Stimulated activated CD8-positive, alpha-beta memory T cell treated with anti-CD3 and anti-CD28 coated beads, Interleukin-15, amount 100 ng/mL, for 24 hours (primary cell): ENCODE results near the gene PDE9A.

ENCODE experiments used
- DNase-seq: peaks from one replicate; pipeline ENCODE4 v3.0.0-alpha.2; 2020; ENCODE audit warnings: low read depth

Gene PDE9A

GRCh38 chr21:42757826-42758655, 104.6 kb downstream of the PDE9A start:
- DNase-seq = no peak

DNA sequence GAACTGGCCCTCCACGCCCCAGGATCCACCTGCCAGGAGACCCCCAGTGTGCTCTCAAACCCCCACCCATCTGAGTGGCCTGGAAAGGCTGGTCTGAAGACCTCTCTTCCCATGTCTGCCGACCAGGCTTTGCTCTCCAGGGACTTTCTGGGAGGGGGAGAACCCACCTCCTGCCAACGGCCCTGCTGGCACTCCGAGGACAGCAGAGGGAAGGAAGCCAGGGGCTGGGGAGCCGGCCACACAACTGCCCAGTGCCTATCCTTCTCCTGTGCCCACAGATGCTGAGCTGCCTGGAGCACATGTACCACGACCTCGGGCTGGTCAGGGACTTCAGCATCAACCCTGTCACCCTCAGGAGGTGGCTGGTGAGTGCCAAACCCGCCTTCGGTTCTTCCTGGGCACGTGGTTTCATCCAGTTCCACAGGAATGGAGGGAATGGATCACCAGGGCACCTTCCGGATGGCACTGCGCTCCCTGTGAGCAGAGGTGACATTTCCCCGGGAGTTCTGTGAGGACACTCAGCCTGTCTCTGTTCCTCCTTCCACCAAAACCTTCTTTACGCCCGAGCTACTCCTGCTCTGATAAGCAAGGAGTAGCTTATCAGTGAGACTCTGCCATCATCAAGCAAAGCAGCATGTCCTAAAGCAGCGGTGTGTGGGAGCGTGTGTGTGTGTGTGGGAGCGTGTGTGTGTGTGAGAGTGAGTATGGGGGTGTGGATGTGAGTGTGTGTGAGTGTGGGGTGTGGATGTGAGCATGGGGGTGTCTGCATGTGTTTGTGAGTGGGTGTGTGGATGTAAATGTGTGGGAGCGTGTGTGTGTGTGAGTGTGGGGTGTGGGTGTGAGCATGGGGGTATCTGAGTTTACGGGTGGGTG, 105.5 kb downstream of the PDE9A start:
- DNase-seq = no peak

GRCh38 chr21:42759594-42759927, 106.1 kb downstream of the PDE9A start:
- no peak for DNase-seq

GRCh38 chr21:42760361-42760950, 107.0 kb downstream of the PDE9A start:
- no peak for DNase-seq

DNA sequence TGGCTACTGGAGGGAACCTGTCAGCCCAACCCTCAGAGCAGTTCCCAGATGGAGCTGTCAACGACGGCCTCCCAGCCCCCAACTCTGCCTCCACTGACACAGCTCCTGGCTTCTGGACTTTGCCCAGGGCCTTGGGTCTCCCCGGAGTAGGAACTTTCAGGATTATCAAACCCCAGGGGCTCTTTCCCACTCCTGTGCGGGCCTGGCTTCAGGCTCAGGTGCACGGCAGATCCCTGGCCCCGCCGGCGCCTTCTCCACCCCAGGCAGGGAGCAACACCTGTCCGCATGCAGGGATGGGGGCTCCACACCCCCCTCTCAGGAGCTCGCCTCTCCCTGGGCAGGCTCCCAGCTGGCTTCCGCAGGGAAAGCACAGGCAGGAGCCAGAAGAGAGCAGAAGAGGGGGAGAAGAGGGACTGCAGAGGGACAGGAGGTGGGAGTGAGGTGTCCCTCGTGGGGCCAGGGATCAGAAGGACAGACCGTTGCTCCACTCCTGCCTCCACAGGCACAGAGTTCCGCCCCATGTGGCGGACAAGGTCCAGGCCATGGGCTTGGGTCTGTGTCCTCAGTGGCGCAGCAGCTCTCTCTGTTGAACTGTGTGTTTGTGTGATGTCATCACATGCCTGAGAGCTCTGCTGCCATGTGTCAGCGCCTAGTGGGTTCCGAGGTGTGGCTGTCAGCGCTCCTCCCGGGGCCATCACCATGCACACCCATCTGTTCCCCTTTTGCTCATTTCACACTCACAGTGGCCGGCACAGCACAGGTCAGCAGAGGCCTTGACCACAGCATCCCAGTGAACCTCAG, 107.7 kb downstream of the PDE9A start:
- no peak for DNase-seq

DNA sequence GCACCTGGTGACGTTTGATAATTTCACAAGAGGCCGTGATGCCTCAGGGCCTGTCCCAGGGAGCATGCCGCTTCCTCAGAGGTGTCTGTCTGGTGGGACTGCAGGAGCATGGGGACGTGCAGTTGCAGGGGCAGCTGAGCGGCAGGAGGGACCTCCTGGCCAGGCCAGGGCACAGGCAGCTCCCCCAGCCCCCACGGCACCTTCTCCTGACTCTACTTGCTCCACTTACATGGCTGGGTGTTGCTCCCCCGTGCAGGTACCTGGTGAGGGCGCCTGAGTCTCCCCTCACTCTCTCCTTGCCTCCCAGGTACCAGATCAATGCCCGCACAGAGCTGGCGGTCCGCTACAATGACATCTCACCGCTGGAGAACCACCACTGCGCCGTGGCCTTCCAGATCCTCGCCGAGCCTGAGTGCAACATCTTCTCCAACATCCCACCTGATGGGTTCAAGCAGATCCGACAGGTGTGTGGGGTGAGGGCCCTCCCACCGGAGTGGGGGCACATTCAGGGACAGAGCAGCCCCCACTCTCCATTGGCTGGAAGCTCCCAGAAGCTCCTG, 108.4 kb downstream of the PDE9A start:
- DNase-seq = no peak

DNA sequence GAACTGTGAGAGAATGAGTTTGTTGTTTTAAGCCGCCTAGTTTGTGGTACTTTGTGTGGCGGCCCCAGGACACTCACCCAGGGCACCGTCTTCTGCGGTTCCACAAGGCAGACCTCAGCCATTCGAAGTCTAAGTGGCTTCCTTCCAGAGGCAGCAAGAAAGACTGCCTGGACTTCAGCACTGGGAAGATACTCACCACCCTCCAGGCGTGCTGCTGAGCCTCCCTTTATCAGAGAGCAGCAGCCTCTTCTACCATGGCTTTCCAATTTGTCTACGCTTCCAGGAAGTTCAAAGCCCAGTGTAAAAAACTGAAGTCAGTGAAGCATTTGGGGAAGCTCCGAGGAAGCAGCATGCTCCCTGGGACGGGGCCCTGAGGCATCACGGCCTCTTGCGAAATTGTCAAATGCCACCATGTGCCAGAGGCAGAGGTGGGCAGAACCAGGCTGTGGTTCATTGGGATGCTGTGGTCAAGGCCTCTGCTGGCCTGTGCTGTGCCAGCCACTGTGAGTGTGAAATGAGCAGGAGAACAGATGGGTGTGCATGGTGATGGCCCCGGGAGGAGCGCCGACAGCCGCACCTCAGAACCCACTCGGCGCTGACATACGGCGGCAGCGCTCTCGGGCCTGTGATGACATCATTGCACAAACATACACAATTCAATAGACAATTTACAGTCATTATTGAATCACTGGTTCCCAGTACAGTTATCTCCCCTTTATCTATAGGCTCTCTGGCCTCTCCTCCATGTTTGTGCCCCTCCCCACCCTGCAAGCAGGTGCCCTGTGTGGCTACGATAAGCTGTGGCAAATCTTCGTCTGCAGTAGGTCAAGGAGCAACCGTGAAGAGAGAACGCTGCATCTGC, 110.4 kb downstream of the PDE9A start:
- no peak for DNase-seq

DNA sequence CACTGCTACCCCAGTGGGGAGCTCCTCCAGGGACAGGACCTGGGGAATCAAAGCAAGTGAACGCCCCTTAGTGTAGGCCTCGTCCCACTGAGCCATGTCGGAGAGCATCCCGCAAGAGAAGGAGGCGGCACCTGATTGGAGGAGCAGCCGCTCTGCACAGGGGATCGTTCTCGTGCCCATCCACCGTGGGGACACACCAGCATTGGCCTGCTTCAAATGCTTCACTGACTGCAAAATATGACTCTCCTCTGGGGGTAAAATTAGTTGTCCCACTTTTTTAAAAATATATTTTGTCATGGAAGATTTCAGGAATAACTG, 111.0 kb downstream of the PDE9A start:
- DNase-seq = no peak

- DNase-seq = no peak
Observed at GRCh38 chr21:42764883-42765282, 111.5 kb downstream of the PDE9A start.

DNA sequence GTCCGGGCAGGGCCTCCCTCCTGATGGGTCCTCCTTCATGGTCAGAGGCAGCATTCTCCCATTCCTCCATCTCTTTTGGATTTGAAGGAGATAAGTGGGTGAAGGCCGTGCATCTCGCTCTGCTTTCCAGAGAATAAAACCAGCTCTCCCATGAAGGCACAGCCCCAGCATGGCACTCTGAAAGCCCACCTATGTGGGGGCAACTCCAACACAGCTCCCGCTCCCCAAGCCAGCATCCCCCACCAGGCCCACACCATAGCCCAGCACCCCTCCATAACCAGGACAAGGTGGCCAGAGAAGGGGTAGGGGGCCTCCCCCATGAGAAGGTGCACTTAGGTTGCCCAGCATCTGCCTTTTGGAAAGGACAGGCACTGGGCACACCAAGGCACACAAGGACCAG, 112.2 kb downstream of the PDE9A start:
- DNase-seq = no peak

DNA sequence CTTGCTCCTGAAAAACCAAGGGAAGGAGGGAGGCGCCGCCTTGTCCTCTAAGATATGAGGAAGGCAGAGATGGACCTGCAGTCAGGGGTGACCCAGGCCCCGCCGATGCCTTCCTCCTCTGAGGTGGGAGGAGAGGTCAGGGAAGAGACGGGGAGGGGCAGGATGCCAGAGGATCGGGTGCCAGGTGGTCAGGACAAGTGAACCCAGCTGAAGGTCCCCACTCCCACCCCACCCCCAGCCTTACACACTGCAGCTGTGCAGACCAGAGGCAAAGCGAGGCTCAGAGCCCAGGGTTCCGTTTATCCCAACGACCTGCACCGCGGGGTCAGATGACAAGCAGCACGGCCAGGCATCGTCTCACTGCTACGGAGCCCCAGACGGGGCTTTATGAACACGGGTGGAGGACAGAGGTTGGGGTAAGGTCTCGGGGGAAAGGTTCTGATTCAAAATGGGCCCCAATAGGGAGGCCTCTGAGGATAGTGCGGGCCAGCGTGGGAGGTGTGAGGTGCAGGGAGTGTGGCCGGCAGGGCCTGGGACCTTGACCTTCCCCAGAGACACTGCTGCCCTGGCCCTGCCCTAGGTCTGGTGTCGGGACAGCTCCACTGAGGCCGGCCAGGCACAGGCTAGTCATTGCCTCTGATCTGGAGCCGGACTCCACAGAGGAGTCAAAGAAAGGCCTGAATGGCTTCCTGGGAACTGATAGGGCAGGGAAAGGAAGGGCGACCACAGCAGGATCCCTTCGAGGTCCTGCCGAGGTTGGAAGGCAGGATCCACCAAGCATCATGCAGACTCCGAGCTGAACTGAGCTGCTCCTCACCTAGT, 113.5 kb downstream of the PDE9A start:
- DNase-seq = no peak

GRCh38 chr21:42767561-42767835, 114.1 kb downstream of the PDE9A start:
- no peak for DNase-seq

DNA sequence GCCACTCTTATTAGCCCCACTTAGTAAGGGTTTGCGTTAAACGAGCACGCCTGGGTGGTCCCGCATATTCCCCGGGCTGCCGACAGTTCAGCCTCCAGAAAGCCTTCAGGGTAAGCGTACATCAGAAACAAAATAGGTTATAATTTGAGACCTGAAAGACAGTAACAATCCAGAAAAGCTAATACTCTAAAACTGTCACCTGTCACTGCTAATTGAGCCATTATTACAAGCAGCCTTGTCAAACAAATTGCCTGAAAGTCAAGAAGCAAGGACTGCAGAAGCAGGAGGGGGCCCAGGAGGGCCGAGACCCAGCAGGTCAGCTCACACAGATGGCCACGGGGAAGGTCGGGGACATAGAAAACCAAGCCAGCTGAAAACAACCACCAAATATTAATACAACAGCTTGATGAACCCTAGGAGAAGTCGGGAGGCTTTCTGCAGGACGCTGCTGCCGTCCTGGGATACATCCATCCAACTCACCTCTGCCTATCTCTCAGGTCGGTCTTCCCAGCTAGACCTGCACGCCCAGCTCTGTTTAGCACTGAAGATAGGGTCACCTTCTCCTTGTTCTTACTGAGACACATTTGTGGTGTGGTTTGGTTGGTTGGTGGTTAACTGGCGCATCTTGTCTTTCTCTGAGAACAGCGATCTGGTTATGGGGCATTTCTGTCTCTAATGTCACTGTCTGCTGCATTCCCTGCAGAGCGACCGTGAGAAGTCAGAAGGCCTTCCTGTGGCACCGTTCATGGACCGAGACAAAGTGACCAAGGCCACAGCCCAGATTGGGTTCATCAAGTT, 115.1 kb downstream of the PDE9A start:
- DNase-seq = no peak

GRCh38 chr21:42769183-42769819, 115.9 kb downstream of the PDE9A start:
- DNase-seq = no peak

GRCh38 chr21:42769820-42770716, 116.6 kb downstream of the PDE9A start:
- no peak for DNase-seq

GRCh38 chr21:42770717-42771502, 117.5 kb downstream of the PDE9A start:
- DNase-seq = no peak

DNA sequence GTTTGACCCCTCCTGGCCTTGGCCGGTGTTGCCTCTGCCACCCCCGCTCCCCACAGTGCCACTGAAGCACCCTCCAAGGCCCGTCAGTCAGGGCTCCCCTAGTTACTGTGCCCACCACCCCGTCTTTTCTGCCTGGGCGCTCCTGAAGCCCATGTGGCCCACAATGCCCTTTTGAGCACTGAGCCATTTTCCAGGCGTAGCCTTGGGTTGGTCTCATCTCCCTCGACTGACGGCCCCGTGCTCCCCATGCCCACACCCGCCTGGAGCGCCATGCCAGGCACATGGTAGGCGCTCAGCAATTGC, 118.0 kb downstream of the PDE9A start:
- no peak for DNase-seq
